Left cardiac atrium (tissue), 4 donors: ENCODE results near the gene METTL27. TPM values are rescaled to one million over a fixed set of nuclear protein-coding genes. Genes with fewer than 3 reads are reported as not detected.
"Not testable (repeated sequence)": the region's sequence is repeated elsewhere in the genome, so short reads cannot be mapped to it uniquely, and the experiment has no call there.

Experiments
- ATAC-seq, 2 donors: fragments of 200-7000 bp; cut with Tn5 transposase; one replicate each; pipeline ENCODE4 v1.9.1; 2020; ENCODE audit warnings: mild to moderate bottlenecking in 2 of 2, moderate library complexity in 2 of 2
- DNase-seq: peaks from one replicate; pipeline ENCODE4 v3.0.0-alpha.2; 2020
- intact Hi-C, 2 donors: fragments of 100-400 bp; cut with DNase I; formaldehyde crosslinking; loops; one replicate each; pipeline versions ENCODE4 v1.14.1 to v1.15.1; 2022 to 2023
- total RNA-seq, 2 donors: library from RNA; stranded (reverse); fragmentation: NEBNext Ultra II Directional; extraction: Animal tissue kit (Norgen Biotek cat#: 25700); gene quantifications; one replicate each; pipeline ENCODE4 v1.2.1, GENCODE V29; 2021
- donor health status: DM: no; HTN: yes; CAD: no.
- donor health status: DM: no; HTN: yes; CAD: no; lungs with severe emphysema.
- donor health status: DM: yes; HTN: yes; CAD: no.
- donor health status: Dilated cardiomyopathy.

The METTL27 gene
- total RNA-seq, 2 donors from 2014 or later = 0.32 to 0.92 TPM

- DNase-seq (peak; percentile 23), ATAC-seq (peak; percentile 21 to 59)
- intact Hi-C loops = no loop called here
These were observed 29.1 kb upstream of the METTL27 start for GRCh38 chr7:73871163-73872011.

GRCh38 chr7:73870041-73870492 is 27.8 kb upstream of the METTL27 start:
- intact Hi-C loops = no loop called here
- peak; percentile 31 for DNase-seq
- ATAC-seq = peak in 1 of 2 donors; percentile 7

- ATAC-seq = peak; percentile 20 to 54
- intact Hi-C loops = loop anchor here (5.0 to 10.0 kb wide), 3 partner anchors 158 to 526 kb away; partner anchors contain the start of gene ELN (in 2 of the 2)
- DNase-seq = peak; percentile 23
These were observed 26.9 kb upstream of the METTL27 start for GRCh38 chr7:73869011-73869798.

- ATAC-seq (no peak), DNase-seq (no peak)
- intact Hi-C loops = loop anchor here (5.0 to 10.0 kb wide), 3 partner anchors 161 to 528 kb away; partner anchors contain the start of gene ELN (in 2 of the 2)
These were observed 24.1 kb upstream of the METTL27 start for GRCh38 chr7:73866446-73866767.

GRCh38 chr7:73865738-73866445 is 23.6 kb upstream of the METTL27 start:
- DNase-seq = peak; percentile 67
- ATAC-seq = peak; percentile 64 to 71
- intact Hi-C loops = loop anchor here (5.0 to 10.0 kb wide), 3 partner anchors 161 to 529 kb away; partner anchors contain the start of gene ELN (in 2 of the 2)

GRCh38 chr7:73864981-73865711 is 22.8 kb upstream of the METTL27 start:
- ATAC-seq = no peak
- intact Hi-C loops = loop anchor here (5.0 to 10.0 kb wide), 3 partner anchors 162 to 530 kb away; partner anchors contain the start of gene ELN (in 2 of the 2)
- DNase-seq = peak; percentile 10

GRCh38 chr7:73861305-73861704 is 19.0 kb upstream of the METTL27 start:
- DNase-seq (peak; percentile 10), ATAC-seq (no peak)
- intact Hi-C loops = loop anchor here in 1 of 2 donors (10.0 kb wide), 1 partner anchor 533 kb away; no protein-coding TSS in a partner anchor

- intact Hi-C loops = loop anchor here in 1 of 2 donors (10.0 kb wide), 1 partner anchor 534 kb away; no protein-coding TSS in a partner anchor
- DNase-seq (peak; percentile 15), ATAC-seq (no peak)
These were observed 18.5 kb upstream of the METTL27 start, which contains the start of gene TMEM270 for GRCh38 chr7:73860859-73861258. TMEM270 (plus strand) TSS chr7:73861159; CDS start chr7:73861195, 36 bp downstream.

GRCh38 chr7:73858807-73859206 is 16.5 kb upstream of the METTL27 start:
- no peak for ATAC-seq
- intact Hi-C loops = loop anchor here (5.0 to 10.0 kb wide), 3 partner anchors 47 to 252 kb away; no protein-coding TSS in a partner anchor

GRCh38 chr7:73856941-73857340 is 14.6 kb upstream of the METTL27 start:
- intact Hi-C loops = loop anchor here (5.0 to 10.0 kb wide), 3 partner anchors 45 to 250 kb away; no protein-coding TSS in a partner anchor
- ATAC-seq (no peak), DNase-seq (peak; percentile 11)

More at GRCh38 chr7:73858807-73859206, 16.5 kb upstream of the METTL27 start:
- DNase-seq = peak; percentile 4

- ATAC-seq (no peak), DNase-seq (peak; percentile 4)
- intact Hi-C loops = loop anchor here in 1 of 2 donors (10.0 kb wide), 1 partner anchor 238 kb away; no protein-coding TSS in a partner anchor
These were observed 10.2 kb upstream of the METTL27 start for GRCh38 chr7:73852500-73852899.

GRCh38 chr7:73851410-73852338 is 9.4 kb upstream of the METTL27 start:
- ATAC-seq (peak; percentile 50 to 93), DNase-seq (no peak)
- intact Hi-C loops = loop anchor here in 1 of 2 donors (10.0 kb wide), 1 partner anchor 237 kb away; no protein-coding TSS in a partner anchor

GRCh38 chr7:73850781-73851207 is 8.5 kb upstream of the METTL27 start:
- peak in 1 of 2 donors; percentile 87 for ATAC-seq
- intact Hi-C loops = loop anchor here in 1 of 2 donors (10.0 kb wide), 1 partner anchor 236 kb away; no protein-coding TSS in a partner anchor
- peak; percentile 45 for DNase-seq

- DNase-seq (no peak), ATAC-seq (no peak)
- intact Hi-C loops = no loop called here
These were observed 5.8 kb upstream of the METTL27 start for GRCh38 chr7:73847941-73848723.

- intact Hi-C loops, DNase-seq, ATAC-seq: not testable (repeated sequence)
These were observed 3.4 kb upstream of the METTL27 start for GRCh38 chr7:73845701-73846195.
